Measurements from ENCODE around the gene KCNQ5. TPM values are rescaled to one million over a fixed set of nuclear protein-coding genes. Genes with fewer than 3 reads are reported as not detected.

The KCNQ5 gene
- total RNA-seq, 1 experiment from 2014 or later: 13.9 TPM

- no peak for DNase-seq (ENCODE audit: low read depth, low spot score)
- in situ Hi-C loops (cut with HindIII; ENCODE audit: low pct_unique_long_range_greater_than_20kb, low sequenced_read_pairs): no loop called here
Measured at GRCh38 chr6:72758901-72759300, 137.0 kb downstream of the KCNQ5 start.

GRCh38 chr6:72760114-72760793 lies 138.4 kb downstream of the KCNQ5 start:
- in situ Hi-C loops (cut with HindIII; ENCODE audit: low pct_unique_long_range_greater_than_20kb, low sequenced_read_pairs): no loop called here
- DNase-seq (ENCODE audit: low read depth, low spot score): no peak

- DNase-seq (ENCODE audit: low read depth, low spot score): no peak
- in situ Hi-C loops (cut with HindIII; ENCODE audit: low pct_unique_long_range_greater_than_20kb, low sequenced_read_pairs): no loop called here
Measured at GRCh38 chr6:72761761-72762160, 139.9 kb downstream of the KCNQ5 start.

GRCh38 chr6:72769459-72770125 lies 147.7 kb downstream of the KCNQ5 start:
- in situ Hi-C loops (cut with HindIII; ENCODE audit: low pct_unique_long_range_greater_than_20kb, low sequenced_read_pairs): no loop called here
- DNase-seq (ENCODE audit: low read depth, low spot score): no peak

GRCh38 chr6:72770959-72771358 lies 149.1 kb downstream of the KCNQ5 start:
- in situ Hi-C loops (cut with HindIII; ENCODE audit: low pct_unique_long_range_greater_than_20kb, low sequenced_read_pairs): no loop called here
- DNase-seq (ENCODE audit: low read depth, low spot score): no peak

GRCh38 chr6:72776456-72776855 lies 154.6 kb downstream of the KCNQ5 start:
- in situ Hi-C loops (cut with HindIII; ENCODE audit: low pct_unique_long_range_greater_than_20kb, low sequenced_read_pairs): no loop called here
- DNase-seq (ENCODE audit: low read depth, low spot score): no peak

GRCh38 chr6:72781624-72782023 lies 159.8 kb downstream of the KCNQ5 start:
- DNase-seq (ENCODE audit: low read depth, low spot score): no peak

GRCh38 chr6:72783035-72783434 lies 161.2 kb downstream of the KCNQ5 start:
- peak; percentile 89 for DNase-seq (ENCODE audit: low read depth, low spot score)
- in situ Hi-C loops (cut with HindIII; ENCODE audit: low pct_unique_long_range_greater_than_20kb, low sequenced_read_pairs): no loop called here

More at GRCh38 chr6:72781624-72782023, 159.8 kb downstream of the KCNQ5 start:
- in situ Hi-C loops (cut with HindIII; ENCODE audit: low pct_unique_long_range_greater_than_20kb, low sequenced_read_pairs): no loop called here

- no peak for DNase-seq (ENCODE audit: low read depth, low spot score)
- in situ Hi-C loops (cut with HindIII; ENCODE audit: low pct_unique_long_range_greater_than_20kb, low sequenced_read_pairs): no loop called here
Measured at GRCh38 chr6:72783666-72784065, 161.8 kb downstream of the KCNQ5 start.

- in situ Hi-C loops (cut with HindIII; ENCODE audit: low pct_unique_long_range_greater_than_20kb, low sequenced_read_pairs): no loop called here
- no peak for DNase-seq (ENCODE audit: low read depth, low spot score)
Measured at GRCh38 chr6:72784071-72784470, 162.2 kb downstream of the KCNQ5 start.

- in situ Hi-C loops (cut with HindIII; ENCODE audit: low pct_unique_long_range_greater_than_20kb, low sequenced_read_pairs): no loop called here
- no peak for DNase-seq (ENCODE audit: low read depth, low spot score)
Measured at GRCh38 chr6:72784581-72784980, 162.7 kb downstream of the KCNQ5 start.

GRCh38 chr6:72787391-72788031 lies 165.6 kb downstream of the KCNQ5 start:
- peak; percentile 33 for DNase-seq (ENCODE audit: low read depth, low spot score)
- in situ Hi-C loops (cut with HindIII; ENCODE audit: low pct_unique_long_range_greater_than_20kb, low sequenced_read_pairs): no loop called here

GRCh38 chr6:72788188-72788587 lies 166.3 kb downstream of the KCNQ5 start:
- in situ Hi-C loops (cut with HindIII; ENCODE audit: low pct_unique_long_range_greater_than_20kb, low sequenced_read_pairs): no loop called here
- no peak for DNase-seq (ENCODE audit: low read depth, low spot score)

- no peak for DNase-seq (ENCODE audit: low read depth, low spot score)
- in situ Hi-C loops (cut with HindIII; ENCODE audit: low pct_unique_long_range_greater_than_20kb, low sequenced_read_pairs): no loop called here
Measured at GRCh38 chr6:72789145-72789544, 167.3 kb downstream of the KCNQ5 start.

- DNase-seq (ENCODE audit: low read depth, low spot score): no peak
- in situ Hi-C loops (cut with HindIII; ENCODE audit: low pct_unique_long_range_greater_than_20kb, low sequenced_read_pairs): no loop called here
Measured at GRCh38 chr6:72792692-72793091, 170.8 kb downstream of the KCNQ5 start.

GRCh38 chr6:72793641-72794395 lies 172.0 kb downstream of the KCNQ5 start:
- in situ Hi-C loops (cut with HindIII; ENCODE audit: low pct_unique_long_range_greater_than_20kb, low sequenced_read_pairs): no loop called here
- no peak for DNase-seq (ENCODE audit: low read depth, low spot score)

- in situ Hi-C loops (cut with HindIII; ENCODE audit: low pct_unique_long_range_greater_than_20kb, low sequenced_read_pairs): no loop called here
- DNase-seq (ENCODE audit: low read depth, low spot score): no peak
Measured at GRCh38 chr6:72798196-72798595, 176.3 kb downstream of the KCNQ5 start.

- no peak for DNase-seq (ENCODE audit: low read depth, low spot score)
- in situ Hi-C loops (cut with HindIII; ENCODE audit: low pct_unique_long_range_greater_than_20kb, low sequenced_read_pairs): no loop called here
Measured at GRCh38 chr6:72809746-72810379, 188.0 kb downstream of the KCNQ5 start.

Measured in SK-MEL-5 (cell line).